Fibroblast of lung (primary cell): Measurements from ENCODE around the gene MEN1. TPM values are rescaled to one million over a fixed set of nuclear protein-coding genes. Genes with fewer than 3 reads are reported as not detected.

Source experiments
- DNase-seq, 2 donors: peaks; one replicate each; pipeline versions ENCODE4 v3.0.0 to v3.0.0-alpha.2; 2010; ENCODE audit warnings: low read depth in 2 of 2
- H2AFZ ChIP-seq: 2 replicates; pipeline ENCODE4 v1.5.1; 2012; ENCODE audit warnings: low read length, control low read depth, inconsistent platforms
- H3K27ac ChIP-seq: 2 replicates; pipeline ENCODE4 v1.5.1; 2011; ENCODE audit warnings: low read length, control low read depth; ENCODE audit not compliant: insufficient read depth
- H3K27me3 ChIP-seq: 2 replicates; pipeline ENCODE4 v1.5.1; 2011; ENCODE audit warnings: mild to moderate bottlenecking, low read length; ENCODE audit not compliant: control insufficient read depth, insufficient read depth
- H3K36me3 ChIP-seq: 2 replicates; pipeline ENCODE4 v1.5.1; 2011; ENCODE audit warnings: low read length; ENCODE audit not compliant: control insufficient read depth, insufficient read depth
- H3K4me1 ChIP-seq: 2 replicates; pipeline ENCODE4 v1.5.1; 2011; ENCODE audit warnings: low read length; ENCODE audit not compliant: control insufficient read depth, insufficient read depth; ENCODE audit errors: extremely low read depth
- H3K4me2 ChIP-seq: 2 replicates; pipeline ENCODE4 v1.5.1; 2011; ENCODE audit warnings: low read length, control low read depth; ENCODE audit not compliant: insufficient read depth; ENCODE audit errors: extremely low read depth
- H3K4me3 ChIP-seq, 4 experiments: fragments of 200-600 bp in 1 of 4; sonication (generic) in 1 of 4; replicated peaks in 1 of 4; 2 replicates each; pipeline ENCODE4 v1.5.1; 2011 to 2016; ENCODE audit warnings: low read length in 4 of 4, low read depth in 3 of 4, mild to moderate bottlenecking in 3 of 4, control low read depth in 2 of 4, inconsistent platforms in 1 of 4, mixed read lengths in 1 of 4; ENCODE audit not compliant: insufficient read depth in 1 of 4; ENCODE audit errors: control extremely low read depth in 1 of 4
- H3K79me2 ChIP-seq: 2 replicates; pipeline ENCODE4 v1.5.1; 2012; ENCODE audit warnings: mild to moderate bottlenecking, low read length, inconsistent platforms; ENCODE audit not compliant: control insufficient read depth, insufficient read depth
- H3K9ac ChIP-seq: 2 replicates; pipeline ENCODE4 v1.5.1; 2011; ENCODE audit warnings: mild to moderate bottlenecking, low read length, control low read depth; ENCODE audit not compliant: insufficient read depth
- H3K9me3 ChIP-seq: 2 replicates; pipeline ENCODE4 v1.5.1; 2012; ENCODE audit warnings: low read depth, low read length; ENCODE audit not compliant: control insufficient read depth, insufficient read depth
- H4K20me1 ChIP-seq: 2 replicates; pipeline ENCODE4 v1.5.1; 2011; ENCODE audit warnings: low read length; ENCODE audit not compliant: control insufficient read depth, insufficient read depth; ENCODE audit errors: extremely low read depth
- CTCF ChIP-seq, 2 donors: IDR thresholded peaks in 1 of 2; conservative IDR thresholded peaks in 1 of 2; 1 replicate in 1 of 2; 2 replicates in 1 of 2; pipeline ENCODE4 v1.5.1; 2011 to 2012; ENCODE audit warnings: low read length in 2 of 2, control low read depth in 1 of 2, inconsistent platforms in 1 of 2, low read depth in 1 of 2, mild to moderate bottlenecking in 1 of 2
- EZH2 ChIP-seq: IDR thresholded peaks from 2 replicates; pipeline ENCODE4 v1.5.1; 2012; ENCODE audit warnings: low read length, control low read depth, mild to moderate bottlenecking; ENCODE audit errors: missing control alignments
- polyA plus RNA-seq, 2 donors: library from polyadenylated mRNA; depleted of rRNA in 1 of 2; stranded (reverse) in 1 of 2; unstranded in 1 of 2; fragments of >200 nt; gene quantifications; 2 replicates each; pipeline ENCODE4 v1.2.1, GENCODE V29; 2011 to 2012; ENCODE audit warnings: missing spikeins in 1 of 2
- total RNA-seq: library from RNA; depleted of rRNA; stranded (reverse); fragments of >200 nt; gene quantifications from 2 replicates; pipeline ENCODE4 v1.2.1, GENCODE V29; 2014

The MEN1 gene
- total and polyA plus RNA-seq, 2 donors (not counting 1 experiment from before 2014, with no cell fraction given), result 8.9 to 13.7 TPM

DNA sequence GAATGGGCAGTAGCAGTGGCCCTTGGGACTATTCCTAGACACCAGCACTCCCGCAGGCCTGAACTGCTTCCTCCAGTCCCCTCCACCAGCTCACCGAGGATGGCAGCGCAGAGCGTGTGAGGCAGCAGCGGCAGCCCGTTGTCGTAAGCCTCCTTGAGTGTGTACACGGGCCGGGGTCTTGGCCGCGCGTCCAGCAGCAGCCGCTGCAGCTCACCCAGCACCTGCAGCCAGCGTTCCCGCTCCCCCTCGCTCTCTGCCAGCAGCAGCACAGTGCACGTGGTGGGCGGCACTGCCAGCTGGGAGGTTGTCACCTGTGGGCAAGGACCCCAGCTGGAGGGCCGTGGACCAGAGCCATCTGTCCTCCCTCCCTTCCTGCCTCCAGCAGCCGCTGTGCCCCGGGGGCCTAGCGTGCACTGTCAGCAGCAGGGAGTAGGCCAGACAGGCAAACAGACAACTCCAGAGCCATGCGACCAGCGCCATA is 21.1 kb upstream of the MEN1 start:
- no peaks in the 10 kb centered on the region for H3K36me3 ChIP-seq
- no peaks in the 10 kb centered on the region for H3K9me3 ChIP-seq
- no peaks in the 10 kb centered on the region for H3K27me3 ChIP-seq
- H3K27ac ChIP-seq, result no peak overlapping the region
- TF ChIP-seq EZH2 (no peak), CTCF (conservative IDR thresholded peaks at IDR 0.05 in 1 of 2, IDR thresholded peaks at IDR 0.05 in 1 of 2; ENCODE audit: low read depth in 1 of 2, low read length in 2 of 2) (no peak)
- no peaks in the 10 kb centered on the region for H4K20me1 ChIP-seq
- H3K4me2 ChIP-seq, result no peak overlapping the region
- no peak overlapping the region for H2AFZ ChIP-seq
- H3K4me1 ChIP-seq, result no peaks in the 10 kb centered on the region
- no peak overlapping the region for H3K9ac ChIP-seq
- no peaks in the 10 kb centered on the region for H3K79me2 ChIP-seq
- DNase-seq, result no peak
- no peak overlapping the region for H3K4me3 ChIP-seq

GRCh38 chr11:64829536-64830251 is 19.3 kb upstream of the MEN1 start:
- no peak overlapping the region for H3K9ac ChIP-seq
- TF ChIP-seq CTCF (conservative IDR thresholded peaks at IDR 0.05 in 1 of 2, IDR thresholded peaks at IDR 0.05 in 1 of 2; ENCODE audit: low read depth in 1 of 2, low read length in 2 of 2), result no peak
- no peak for TF ChIP-seq EZH2
- no peak overlapping the region for H3K27ac ChIP-seq
- H3K27me3 ChIP-seq, result no peaks in the 10 kb centered on the region
- H4K20me1 ChIP-seq, result no peaks in the 10 kb centered on the region
- no peak overlapping the region for H3K4me2 ChIP-seq
- no peaks in the 10 kb centered on the region for H3K4me1 ChIP-seq
- H2AFZ ChIP-seq, result no peak overlapping the region
- no peak for DNase-seq
- H3K9me3 ChIP-seq, result no peaks in the 10 kb centered on the region
- H3K36me3 ChIP-seq, result no peaks in the 10 kb centered on the region
- H3K79me2 ChIP-seq, result no peaks in the 10 kb centered on the region
- H3K4me3 ChIP-seq, result no peak overlapping the region

- DNase-seq, result no peak
- Histone ChIP-seq H3K4me1 (no peaks in the 10 kb centered on the region), H3K79me2 (no peaks in the 10 kb centered on the region), H2AFZ (no peak overlapping the region), H3K4me3 (no peak overlapping the region), H3K27ac (no peak overlapping the region), H3K27me3 (no peaks in the 10 kb centered on the region), H4K20me1 (no peaks in the 10 kb centered on the region), H3K9ac (no peak overlapping the region), H3K9me3 (no peaks in the 10 kb centered on the region), H3K36me3 (no peaks in the 10 kb centered on the region), H3K4me2 (no peak overlapping the region)
- TF ChIP-seq CTCF (conservative IDR thresholded peaks at IDR 0.05 in 1 of 2, IDR thresholded peaks at IDR 0.05 in 1 of 2; ENCODE audit: low read depth in 1 of 2, low read length in 2 of 2) (no peak), EZH2 (no peak)
Measured at GRCh38 chr11:64827451-64827839, 17.1 kb upstream of the MEN1 start.
